Measurements from ENCODE around the gene DNMT3B.

DNA sequence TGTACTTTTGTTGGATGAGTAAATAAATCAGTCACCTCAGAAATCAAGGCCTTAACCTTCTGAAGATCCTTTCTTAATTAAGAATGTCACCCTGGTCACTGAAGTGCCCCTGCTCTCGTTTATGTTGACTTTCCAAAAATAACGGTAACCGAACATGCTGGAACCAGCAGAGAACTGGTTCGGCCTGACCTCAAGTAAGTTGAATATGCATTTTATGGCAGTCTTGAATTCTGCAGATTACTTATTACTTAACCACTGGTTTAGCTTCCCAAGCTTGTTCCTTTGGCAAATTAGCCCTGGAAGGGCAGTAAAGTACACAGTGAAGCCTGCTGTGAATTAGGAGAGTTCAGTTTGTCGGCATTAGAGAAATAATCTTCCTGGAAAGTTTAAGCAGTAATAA lies 69.8 kb downstream of the DNMT3B start:
- TF ChIP-seq CTCF (IDR thresholded peaks at IDR 0.05; ENCODE audit: insufficient read depth, low read length, poor library complexity, severe bottlenecking) (no peak), EZH2phosphoT487 (conservative IDR thresholded peaks at IDR 0.05; ENCODE audit: low read length) (no peak)
